Liver (tissue), 3 donors: ENCODE data around the gene PPP1R12C.

ENCODE experiments used
- CTCF ChIP-seq: fragments of 150-350 bp; IDR thresholded peaks from 2 replicates; pipeline ENCODE4 v1.5.1; 2017; ENCODE audit warnings: improper control_type of control experiment, low read depth, low read length; ENCODE audit not compliant: missing input control
- HNF4A ChIP-seq, 2 donors: conservative IDR thresholded peaks; 2 replicates each; pipeline ENCODE4 v1.6.1; 2016; ENCODE audit warnings: antibody characterized with exemption in 2 of 2, mild to moderate bottlenecking in 2 of 2
- JUND ChIP-seq, 2 donors: IDR thresholded peaks; 2 replicates each; pipeline ENCODE4 v1.6.1; 2016; ENCODE audit warnings: antibody characterized with exemption in 2 of 2
- MAX ChIP-seq: IDR thresholded peaks from 2 replicates; pipeline ENCODE4 v1.6.1; 2016; ENCODE audit warnings: antibody characterized with exemption
- REST ChIP-seq: IDR thresholded peaks from 2 replicates; pipeline ENCODE4 v1.6.1; 2016; ENCODE audit warnings: antibody characterized with exemption, mild to moderate bottlenecking
- TAF1 ChIP-seq: conservative IDR thresholded peaks from 2 replicates; pipeline ENCODE4 v1.6.1; 2016; ENCODE audit warnings: antibody characterized with exemption, mild to moderate bottlenecking
- ZBTB33 ChIP-seq: IDR thresholded peaks from 2 replicates; pipeline ENCODE4 v1.6.1; 2016; ENCODE audit warnings: antibody characterized with exemption
- donor health status: healthy.
- donor health status: healthy.

GRCh38 chr19:55084416-55084815 lies 33.0 kb downstream of the PPP1R12C start:
- TF ChIP-seq CTCF = no peak
- no peak for TF ChIP-seq MAX
- no peak for TF ChIP-seq ZBTB33
- TF ChIP-seq JUND (IDR thresholded peaks at IDR 0.05) = no peak
- no peak for TF ChIP-seq TAF1
- TF ChIP-seq HNF4A (conservative IDR thresholded peaks at IDR 0.05) = no peak
- no peak for TF ChIP-seq REST
